IPS-18a (cell line): ENCODE measurements around the gene MLPH.

Experiments used
- H3K27ac ChIP-seq: one replicate; pipeline ENCODE4 v1.5.1; 2013; ENCODE audit warnings: low read length
- H3K27me3 ChIP-seq: one replicate; pipeline ENCODE4 v1.6.1; 2013; ENCODE audit warnings: mild to moderate bottlenecking, low read length; ENCODE audit not compliant: control insufficient read depth, insufficient read depth
- H3K36me3 ChIP-seq: one replicate; pipeline ENCODE4 v1.6.1; 2013; ENCODE audit warnings: low read depth, low read length; ENCODE audit not compliant: control insufficient read depth
- H3K4me1 ChIP-seq: one replicate; pipeline ENCODE4 v1.6.1; 2013; ENCODE audit warnings: low read depth, low read length; ENCODE audit not compliant: control insufficient read depth
- H3K4me3 ChIP-seq: one replicate; pipeline ENCODE4 v1.5.1; 2013; ENCODE audit warnings: low read length
- H3K9ac ChIP-seq: one replicate; pipeline ENCODE4 v1.6.1; 2013; ENCODE audit warnings: mild to moderate bottlenecking, low read length, moderate library complexity
- H3K9me3 ChIP-seq: one replicate; pipeline ENCODE4 v1.6.1; 2013; ENCODE audit warnings: low read depth, low read length; ENCODE audit not compliant: control insufficient read depth

Gene MLPH

DNA sequence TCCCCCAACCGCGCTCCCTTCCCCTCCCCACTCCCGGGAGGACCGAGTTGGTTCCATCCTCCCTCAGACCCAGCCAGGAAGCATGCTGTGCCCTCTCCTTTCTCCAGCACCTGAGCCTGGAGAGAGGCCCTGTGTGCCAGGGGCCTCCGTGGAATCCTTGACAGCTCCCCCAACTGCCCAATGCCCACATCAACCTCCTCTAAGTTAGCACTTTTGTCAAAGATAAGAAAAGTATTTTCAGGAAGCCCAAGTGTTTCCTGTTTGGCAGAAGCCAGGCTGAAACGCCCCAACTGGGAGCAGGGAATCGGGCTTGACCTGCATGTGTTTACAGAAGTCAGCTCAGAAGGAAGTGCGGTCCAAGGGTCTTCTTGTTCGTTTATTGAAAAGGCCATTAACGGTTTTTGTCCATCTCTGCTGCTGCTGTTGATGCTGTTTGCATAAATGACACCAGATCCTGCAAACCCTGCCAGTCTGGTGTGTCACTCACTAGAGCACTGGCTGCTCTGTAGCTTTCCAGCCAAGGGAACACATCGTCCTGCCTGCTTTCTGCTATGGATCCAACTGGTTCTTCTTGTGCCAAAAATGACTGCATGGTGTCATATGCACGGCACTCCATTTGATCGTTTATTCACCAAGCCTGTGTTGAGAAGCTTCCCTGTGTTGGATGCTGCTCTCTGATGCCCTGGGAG lies 37.7 kb upstream of the MLPH start:
- no peaks in the 10 kb centered on the region for H3K36me3 ChIP-seq
- H3K4me3 ChIP-seq = no peak overlapping the region
- H3K4me1 ChIP-seq = peaks cover 9% of the 10 kb centered on the region
- H3K27me3 ChIP-seq = peaks cover 3% of the 10 kb centered on the region
- H3K9ac ChIP-seq = no peak overlapping the region
- H3K27ac ChIP-seq = no peak overlapping the region
- no peaks in the 10 kb centered on the region for H3K9me3 ChIP-seq

DNA sequence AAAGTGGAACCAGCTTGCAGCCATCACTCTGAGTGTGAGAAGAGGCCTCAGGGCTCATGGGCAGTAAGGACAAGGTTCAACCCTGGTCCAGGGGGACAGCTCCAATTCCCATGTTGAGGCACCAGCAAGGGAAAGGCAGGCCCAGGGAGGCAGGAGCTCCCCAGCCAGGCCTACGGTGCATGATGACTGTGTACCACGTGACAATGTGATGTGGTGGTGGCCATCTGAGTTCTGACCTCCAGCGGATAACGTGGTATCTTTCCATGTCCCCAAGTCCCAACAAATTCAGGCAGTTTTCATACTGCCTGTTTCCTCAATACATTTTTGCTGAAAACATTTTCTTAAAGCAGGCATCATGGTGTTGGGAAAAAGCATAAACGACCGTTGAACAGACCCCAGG lies 36.9 kb upstream of the MLPH start:
- Histone ChIP-seq H3K4me3 (no peak overlapping the region), H3K9me3 (no peaks in the 10 kb centered on the region), H3K4me1 (peaks cover 9% of the 10 kb centered on the region), H3K27ac (no peak overlapping the region), H3K27me3 (peaks cover 3% of the 10 kb centered on the region), H3K9ac (no peak overlapping the region), H3K36me3 (no peaks in the 10 kb centered on the region)

DNA sequence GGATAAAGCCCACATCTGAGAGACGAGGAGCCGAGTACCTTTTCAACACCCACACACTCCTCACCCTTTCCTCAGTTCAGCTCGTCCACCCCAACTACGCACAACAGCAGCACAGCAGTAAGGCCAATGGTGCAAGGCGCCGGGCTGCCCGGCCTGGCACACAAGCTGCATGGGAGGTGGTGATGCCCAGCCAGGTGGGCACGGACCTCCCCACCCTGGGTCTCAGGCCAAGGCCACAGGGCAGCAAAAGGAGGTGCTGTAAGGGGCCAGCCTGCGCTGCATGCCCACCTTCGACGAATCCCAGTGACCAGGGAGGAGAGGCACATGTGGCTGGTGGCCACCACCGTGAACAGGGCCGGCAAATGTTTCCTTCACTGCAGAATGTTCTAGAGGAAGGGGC lies 36.5 kb upstream of the MLPH start:
- Histone ChIP-seq H3K9ac (no peak overlapping the region), H3K36me3 (no peaks in the 10 kb centered on the region), H3K4me1 (peaks cover 9% of the 10 kb centered on the region), H3K27ac (no peak overlapping the region), H3K4me3 (no peak overlapping the region), H3K9me3 (no peaks in the 10 kb centered on the region), H3K27me3 (peaks cover 3% of the 10 kb centered on the region)

DNA sequence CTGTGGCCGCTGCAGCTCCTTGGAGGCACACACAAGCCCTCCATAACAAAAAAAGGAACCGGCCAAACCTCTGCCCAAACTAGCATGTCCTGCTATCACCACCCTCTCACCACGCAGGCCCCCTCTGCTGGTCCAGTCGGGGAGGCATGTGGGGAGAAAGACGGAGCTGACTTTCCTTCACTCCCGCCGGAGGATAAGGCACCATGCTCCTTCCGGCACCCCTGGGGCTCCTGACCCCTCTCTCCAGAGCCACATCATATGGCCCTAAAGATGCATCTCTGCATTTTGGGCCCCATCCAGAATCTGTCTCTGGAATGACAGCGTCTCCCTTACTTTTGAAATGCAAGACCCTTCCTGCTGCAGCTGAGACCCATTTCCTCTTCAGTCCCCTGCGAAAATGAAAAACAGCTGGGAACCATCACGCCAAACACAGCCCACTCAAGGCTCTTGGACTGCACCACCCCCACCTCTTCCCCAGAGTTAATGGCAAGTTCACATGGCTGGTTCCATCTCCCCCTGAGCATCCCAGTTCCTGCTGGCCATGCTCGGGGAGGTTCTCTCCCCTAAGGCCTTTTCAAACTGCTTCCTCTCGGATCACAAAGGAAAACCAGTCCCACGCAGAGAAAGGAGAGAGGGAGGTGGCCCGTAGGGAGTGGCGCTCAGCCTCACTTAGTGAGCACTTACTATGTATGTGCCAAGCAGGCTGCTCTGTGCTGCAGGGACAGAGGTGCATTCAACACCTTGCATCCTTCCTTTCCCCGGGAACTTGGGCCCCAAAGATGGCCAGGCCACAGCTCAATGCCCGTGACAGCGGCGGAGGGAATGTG lies 35.2 kb upstream of the MLPH start:
- Histone ChIP-seq H3K4me3 (no peak overlapping the region), H3K27ac (no peak overlapping the region), H3K27me3 (peaks cover 3% of the 10 kb centered on the region), H3K9me3 (no peaks in the 10 kb centered on the region), H3K36me3 (no peaks in the 10 kb centered on the region), H3K9ac (no peak overlapping the region), H3K4me1 (peaks cover 9% of the 10 kb centered on the region)

DNA sequence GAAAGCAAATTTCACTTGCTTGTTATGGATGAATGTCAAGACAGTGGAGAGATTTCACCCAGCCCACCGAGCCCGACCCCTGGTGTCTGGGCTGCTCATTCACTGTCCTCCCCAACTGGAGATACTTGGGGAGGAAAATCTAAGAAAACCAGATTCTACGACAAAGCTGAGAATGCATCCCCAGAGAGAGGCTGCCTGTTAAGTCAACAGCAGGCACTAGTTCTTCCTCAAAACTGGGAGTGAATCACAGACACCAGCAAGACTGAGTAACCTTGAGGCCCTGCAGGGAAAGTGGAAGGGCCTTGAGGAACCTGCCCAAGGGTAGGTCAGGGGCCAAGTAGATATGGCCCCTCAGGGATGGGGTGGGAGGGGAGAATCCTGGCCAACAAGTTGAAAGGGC lies 34.2 kb upstream of the MLPH start:
- no peak overlapping the region for H3K9ac ChIP-seq
- peaks cover 3% of the 10 kb centered on the region for H3K27me3 ChIP-seq
- H3K9me3 ChIP-seq = no peaks in the 10 kb centered on the region
- no peak overlapping the region for H3K27ac ChIP-seq
- no peak overlapping the region for H3K4me3 ChIP-seq
- H3K4me1 ChIP-seq = peaks cover 9% of the 10 kb centered on the region
- no peaks in the 10 kb centered on the region for H3K36me3 ChIP-seq

DNA sequence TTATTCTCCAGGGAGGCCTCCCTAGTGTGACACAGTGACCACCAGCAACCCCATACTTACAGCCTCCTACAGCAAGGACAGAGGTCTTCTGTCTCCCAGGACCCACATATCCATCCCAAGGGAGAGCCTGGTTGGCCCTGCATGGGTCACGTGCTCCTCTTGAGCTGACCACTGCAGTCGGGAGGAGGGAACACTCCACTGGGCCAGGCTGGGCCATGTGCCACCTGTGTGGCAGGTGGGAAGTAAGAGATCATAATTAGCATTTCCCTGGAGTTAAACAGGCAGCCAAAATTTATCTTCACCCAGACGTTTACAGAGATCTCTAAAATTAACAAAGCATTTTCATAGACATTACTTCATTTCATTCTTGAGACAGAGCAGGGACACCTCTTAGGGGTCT lies 33.4 kb upstream of the MLPH start:
- Histone ChIP-seq H3K9ac (no peak overlapping the region), H3K4me1 (peaks cover 9% of the 10 kb centered on the region), H3K9me3 (no peaks in the 10 kb centered on the region), H3K4me3 (no peak overlapping the region), H3K36me3 (no peaks in the 10 kb centered on the region), H3K27ac (no peak overlapping the region), H3K27me3 (peaks cover 3% of the 10 kb centered on the region)

DNA sequence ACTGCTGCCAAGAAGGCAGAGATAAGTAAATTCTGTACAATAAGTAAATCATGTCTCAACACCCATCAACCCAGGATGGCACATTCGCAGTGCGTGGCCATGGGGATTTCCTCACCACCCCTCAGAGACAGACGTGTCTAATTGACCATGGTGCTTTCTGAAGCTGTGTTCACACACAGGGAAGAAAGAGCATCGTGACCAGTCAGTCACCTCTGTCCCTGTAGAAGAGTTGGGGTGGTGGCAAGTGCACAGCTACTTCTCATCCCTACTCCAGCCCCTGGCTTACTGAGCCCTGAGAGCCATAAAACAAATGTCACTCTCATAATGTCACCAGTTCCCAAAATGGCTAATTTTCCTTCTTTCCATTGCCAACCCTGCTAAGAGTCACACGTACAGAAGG lies 31.3 kb upstream of the MLPH start:
- no peaks in the 10 kb centered on the region for H3K9me3 ChIP-seq
- H3K36me3 ChIP-seq = no peaks in the 10 kb centered on the region
- peaks cover 9% of the 10 kb centered on the region for H3K4me1 ChIP-seq
- H3K4me3 ChIP-seq = no peak overlapping the region
- H3K27ac ChIP-seq = no peak overlapping the region
- H3K9ac ChIP-seq = no peak overlapping the region
- peaks cover 3% of the 10 kb centered on the region for H3K27me3 ChIP-seq

DNA sequence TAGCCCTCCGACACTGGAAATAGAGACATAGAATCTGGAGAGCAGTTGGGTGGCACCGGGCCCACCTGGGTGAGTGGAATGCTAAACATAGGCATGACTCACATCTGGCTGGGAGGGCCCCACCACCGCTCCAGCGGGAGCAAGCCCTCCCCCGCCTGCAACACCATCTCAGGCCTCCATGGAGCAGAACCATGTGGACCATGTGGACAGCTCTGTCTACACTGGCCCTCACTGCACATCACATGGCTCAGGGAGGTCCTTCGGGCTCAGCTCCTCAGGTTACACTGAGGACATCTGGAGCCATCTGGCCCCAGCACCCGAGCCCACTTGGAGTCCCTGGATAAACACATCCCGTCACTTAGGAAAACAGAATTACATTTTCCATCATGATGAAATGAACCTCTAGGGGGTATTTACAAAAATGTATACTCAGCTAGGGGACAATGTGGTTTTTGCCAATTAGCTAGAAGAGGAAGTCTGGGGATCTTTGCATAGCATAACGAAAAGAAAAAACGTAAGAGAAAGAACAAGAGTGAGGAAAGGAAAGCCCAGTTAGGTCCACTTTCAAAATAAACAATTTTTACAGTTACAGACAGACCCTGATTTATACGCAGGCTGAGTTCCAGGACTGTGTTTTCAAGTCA lies 30.7 kb upstream of the MLPH start:
- peaks cover 9% of the 10 kb centered on the region for H3K4me1 ChIP-seq
- H3K27me3 ChIP-seq = peaks cover 3% of the 10 kb centered on the region
- H3K27ac ChIP-seq = no peak overlapping the region
- H3K36me3 ChIP-seq = no peaks in the 10 kb centered on the region
- no peaks in the 10 kb centered on the region for H3K9me3 ChIP-seq
- H3K9ac ChIP-seq = no peak overlapping the region
- no peak overlapping the region for H3K4me3 ChIP-seq

DNA sequence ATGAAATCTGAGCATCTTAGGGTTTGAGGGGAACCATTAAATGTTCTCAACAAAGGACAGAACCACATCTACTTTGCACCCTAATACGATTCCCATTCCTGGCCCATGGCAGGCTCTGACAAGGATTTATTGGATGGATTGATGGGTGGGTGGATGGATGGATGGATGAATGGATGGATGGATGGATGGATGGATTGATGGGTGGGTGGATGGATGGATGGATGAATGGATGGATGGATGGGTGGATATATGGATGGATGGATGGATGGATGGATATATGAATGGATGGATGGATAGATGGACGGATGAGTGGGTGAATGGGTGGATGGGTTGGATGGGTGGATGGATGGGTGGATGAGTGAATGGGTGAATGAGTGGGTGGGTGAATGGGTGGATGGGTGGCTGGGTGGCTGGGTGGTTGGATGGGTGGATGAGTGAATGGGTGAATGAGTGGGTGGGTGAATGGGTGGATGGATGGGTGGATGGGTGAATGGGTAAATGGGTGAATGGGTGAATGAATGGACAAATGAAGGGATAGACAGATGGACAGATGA lies 29.6 kb upstream of the MLPH start:
- H3K4me1 ChIP-seq = no peaks in the 10 kb centered on the region
- H3K4me3 ChIP-seq = no peak overlapping the region
- H3K27me3 ChIP-seq = peaks cover 3% of the 10 kb centered on the region
- H3K9me3 ChIP-seq = no peaks in the 10 kb centered on the region
- no peak overlapping the region for H3K27ac ChIP-seq
- no peaks in the 10 kb centered on the region for H3K36me3 ChIP-seq
- no peak overlapping the region for H3K9ac ChIP-seq

DNA sequence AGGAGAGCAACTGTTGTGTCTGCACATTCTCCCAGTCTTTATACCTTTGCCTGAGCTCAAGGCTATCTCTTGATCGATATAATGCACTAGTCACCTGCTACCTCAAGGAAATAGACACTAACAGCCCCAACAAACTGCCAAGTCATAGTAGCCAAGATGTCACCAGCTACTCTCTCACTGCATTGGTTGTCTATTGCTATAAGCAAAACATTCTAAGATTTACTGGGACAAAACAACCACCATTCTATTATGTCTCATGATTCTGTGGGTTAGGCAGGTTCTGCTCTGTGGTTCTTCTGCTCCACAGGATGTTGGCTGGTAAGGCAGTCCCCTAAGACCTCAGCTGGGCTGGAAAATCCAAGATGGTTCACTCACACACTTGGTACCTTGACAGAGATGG lies 28.5 kb upstream of the MLPH start:
- Histone ChIP-seq H3K9me3 (no peaks in the 10 kb centered on the region), H3K9ac (no peak overlapping the region), H3K4me3 (no peak overlapping the region), H3K27ac (no peak overlapping the region), H3K27me3 (no peaks in the 10 kb centered on the region), H3K4me1 (no peaks in the 10 kb centered on the region), H3K36me3 (no peaks in the 10 kb centered on the region)

DNA sequence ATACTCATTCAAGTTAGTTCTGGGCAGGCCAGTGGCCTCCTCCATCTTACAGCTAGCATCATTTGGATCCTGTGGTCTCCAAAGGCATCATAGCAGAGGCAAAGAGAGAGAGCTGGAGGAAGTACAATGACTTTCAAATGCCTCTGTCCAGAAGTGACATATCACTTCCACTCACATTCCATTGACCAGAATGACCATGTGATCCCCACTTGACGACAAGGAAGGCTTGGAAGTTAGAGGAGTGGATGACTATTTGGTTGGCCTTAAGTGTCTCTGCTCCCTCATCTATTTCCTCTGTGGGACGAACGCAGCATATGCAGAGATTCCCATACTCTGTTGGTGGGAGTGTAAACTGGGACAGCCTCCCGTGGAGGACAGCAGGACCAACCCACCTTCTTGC lies 27.8 kb upstream of the MLPH start:
- H3K27me3 ChIP-seq = no peaks in the 10 kb centered on the region
- no peak overlapping the region for H3K4me3 ChIP-seq
- H3K36me3 ChIP-seq = no peaks in the 10 kb centered on the region
- no peak overlapping the region for H3K9ac ChIP-seq
- no peak overlapping the region for H3K27ac ChIP-seq
- H3K4me1 ChIP-seq = no peaks in the 10 kb centered on the region
- no peaks in the 10 kb centered on the region for H3K9me3 ChIP-seq
